HG03571 (cell line): ENCODE data around the gene ZNF385A.
"Not testable (repeated sequence)": the region's sequence is repeated elsewhere in the genome, so short reads cannot be mapped to it uniquely, and the experiment has no call there.

Experiments
- ATAC-seq: cut with Tn5 transposase; IDR thresholded peaks from one replicate; pipeline ENCODE4 v1.9.1; 2021; ENCODE audit not compliant: unreplicated experiment

Gene ZNF385A

GRCh38 chr12:54357506-54358190 lies 26.9 kb downstream of the ZNF385A start:
- no peak for ATAC-seq

DNA sequence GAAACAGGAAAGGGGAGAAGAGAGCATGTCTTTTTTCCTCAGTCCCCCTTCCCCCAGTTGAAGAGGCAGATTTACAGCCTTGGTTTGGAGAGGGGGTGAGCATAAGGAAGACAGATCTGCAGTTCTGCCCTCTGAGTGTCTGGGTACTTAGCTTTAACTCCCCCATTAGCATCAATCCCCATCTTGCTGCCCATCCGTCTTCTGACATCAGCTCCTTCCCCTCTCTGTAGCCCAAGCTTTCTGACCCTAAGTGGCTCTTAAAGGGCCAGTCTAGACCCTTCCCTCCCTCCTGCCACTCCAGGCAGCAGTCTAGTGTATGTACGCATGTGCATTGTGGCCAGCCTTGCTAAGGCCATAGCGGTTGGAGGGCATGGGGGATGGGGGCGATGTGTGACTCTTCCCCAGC lies 27.6 kb downstream of the ZNF385A start:
- ATAC-seq = no peak

DNA sequence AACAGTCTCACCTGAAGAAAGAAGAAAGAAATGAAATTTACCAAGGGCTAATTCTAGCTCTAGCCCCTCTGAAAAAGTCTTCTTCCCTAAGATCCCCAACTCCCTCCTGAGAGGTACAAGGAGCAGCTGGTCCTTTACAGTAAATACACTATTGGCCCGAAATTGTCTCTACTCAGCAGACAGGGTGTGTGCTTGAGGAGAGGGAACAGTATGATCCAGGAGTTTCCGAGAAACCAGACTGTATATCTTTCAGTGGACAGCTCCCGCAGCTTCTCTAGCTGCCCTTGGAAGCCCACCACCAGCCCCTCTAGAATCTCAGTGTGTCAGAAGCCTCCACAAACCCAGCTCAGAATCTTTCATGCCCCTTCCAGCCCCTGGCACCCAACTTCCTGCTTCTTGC lies 28.3 kb downstream of the ZNF385A start:
- ATAC-seq = no peak

GRCh38 chr12:54355104-54355815 lies 29.3 kb downstream of the ZNF385A start:
- no peak for ATAC-seq

- ATAC-seq = not testable (repeated sequence)
These were observed 30.3 kb downstream of the ZNF385A start for GRCh38 chr12:54354271-54354670.

DNA sequence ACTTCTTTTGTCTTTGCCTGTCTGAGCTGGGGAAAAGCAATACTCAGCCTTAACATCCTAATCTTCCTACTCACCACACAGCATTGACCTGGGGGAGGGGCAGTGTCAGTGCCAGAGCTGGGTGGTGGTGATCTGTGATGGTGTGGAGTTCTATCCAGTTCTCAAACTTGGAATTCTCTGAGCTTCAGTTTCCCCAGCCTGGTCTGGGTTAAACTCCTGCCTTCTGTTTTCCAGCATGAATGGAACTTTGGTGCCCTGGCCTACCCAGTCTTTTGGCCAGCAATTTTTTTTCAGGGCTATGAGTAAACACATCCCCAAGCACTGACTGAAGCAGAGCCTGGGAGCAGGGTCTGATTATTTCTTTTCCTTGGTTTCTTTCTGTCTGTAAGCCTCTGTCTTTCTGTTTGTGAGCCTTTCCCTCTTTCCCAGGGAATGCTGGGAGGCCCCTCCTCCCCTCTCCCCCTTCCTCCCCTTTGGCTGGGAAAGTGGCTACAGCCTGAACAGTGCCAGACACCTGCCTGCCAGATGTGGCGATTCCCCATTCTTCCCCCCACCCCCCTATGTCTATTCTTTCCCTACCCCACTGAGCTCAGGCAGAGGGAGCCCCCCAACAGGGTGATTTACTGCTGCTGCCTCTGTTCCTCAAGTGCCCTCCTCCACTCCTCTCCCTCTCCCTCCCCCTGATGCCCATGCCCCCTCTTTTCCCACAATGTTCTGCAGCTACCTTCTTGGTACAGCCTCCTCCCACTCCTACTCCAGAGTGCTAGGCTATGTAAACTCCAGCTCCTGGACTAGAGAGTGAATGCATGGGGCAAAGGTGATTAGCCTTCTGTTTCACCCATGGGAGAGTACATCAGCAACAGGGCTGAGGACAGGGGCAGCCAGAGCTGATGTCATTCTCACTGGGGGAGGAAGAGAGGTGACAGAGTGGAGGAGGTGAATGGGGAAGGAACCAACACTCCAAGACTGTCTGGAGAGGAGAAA lies 31.4 kb downstream of the ZNF385A start:
- no peak for ATAC-seq

DNA sequence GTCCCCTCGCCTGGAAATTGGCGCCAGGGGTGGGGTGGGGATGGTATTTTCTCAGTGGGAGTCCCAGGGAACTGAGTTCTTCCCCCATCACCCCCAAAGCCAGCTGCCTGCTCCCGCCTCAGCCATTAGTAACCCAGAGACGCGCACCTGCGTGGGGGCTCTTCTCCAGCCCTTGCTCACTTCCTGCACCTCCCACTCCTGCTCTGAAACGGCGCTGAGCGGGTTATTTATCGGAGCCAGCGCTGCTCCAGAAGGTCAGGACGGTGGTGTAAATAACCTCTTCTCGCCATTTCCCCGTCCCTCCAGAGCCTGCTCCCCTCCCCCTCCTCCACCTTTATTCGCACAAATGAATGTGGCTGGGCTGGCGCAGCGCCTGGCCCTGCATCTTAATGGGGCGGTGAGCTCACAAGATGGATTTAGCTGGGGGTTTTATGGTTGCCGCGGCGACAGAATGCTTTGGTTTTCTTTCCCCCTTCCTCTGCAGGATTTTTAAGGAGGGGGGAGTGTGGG lies 32.5 kb downstream of the ZNF385A start:
- no peak for ATAC-seq

- no peak for ATAC-seq
These were observed 33.2 kb downstream of the ZNF385A start for GRCh38 chr12:54351341-54351740.

DNA sequence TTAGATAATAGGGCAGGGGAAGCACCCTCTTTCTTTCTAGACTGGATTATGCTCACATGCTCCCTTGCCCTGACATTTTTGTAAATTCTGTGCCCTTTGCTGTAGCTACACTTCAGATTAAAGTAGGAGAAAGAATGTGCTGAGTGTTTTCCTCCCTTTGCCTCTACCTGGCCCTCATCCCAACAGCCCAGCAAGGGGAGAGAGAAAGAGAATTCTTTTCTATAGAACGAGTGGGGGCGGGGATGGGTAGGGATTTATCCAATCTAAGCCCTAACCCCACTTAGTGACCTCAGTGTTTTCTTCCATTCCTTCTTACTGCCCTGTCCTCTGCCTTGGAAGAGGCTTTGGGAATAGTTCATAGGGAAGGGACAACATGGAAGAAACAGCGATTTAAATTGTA lies 33.8 kb downstream of the ZNF385A start:
- no peak for ATAC-seq

GRCh38 chr12:54349679-54350078 lies 34.9 kb downstream of the ZNF385A start:
- ATAC-seq = no peak

DNA sequence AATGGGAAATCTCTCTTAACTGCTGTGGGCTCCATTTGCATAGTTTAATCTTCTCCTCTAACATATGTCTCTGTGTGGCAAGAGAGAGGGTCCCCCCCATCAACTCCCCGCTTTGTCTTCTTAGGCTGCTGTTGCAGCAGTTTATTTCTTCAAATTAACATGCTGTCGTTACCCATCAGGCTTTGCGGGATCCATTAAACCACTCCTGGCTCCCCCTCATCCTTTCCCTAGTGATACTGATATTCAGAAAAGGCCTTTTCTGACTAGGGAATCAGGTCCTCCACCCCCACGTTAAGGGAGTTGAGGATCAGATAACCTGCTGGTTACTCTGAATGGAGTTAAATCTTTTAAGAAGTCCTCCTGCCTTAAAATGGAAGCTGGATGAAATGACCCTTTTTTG lies 35.5 kb downstream of the ZNF385A start:
- ATAC-seq = no peak

GRCh38 chr12:54341378-54342300 lies 42.9 kb downstream of the ZNF385A start:
- no peak for ATAC-seq

GRCh38 chr12:54340846-54341245 lies 43.7 kb downstream of the ZNF385A start:
- ATAC-seq = no peak

DNA sequence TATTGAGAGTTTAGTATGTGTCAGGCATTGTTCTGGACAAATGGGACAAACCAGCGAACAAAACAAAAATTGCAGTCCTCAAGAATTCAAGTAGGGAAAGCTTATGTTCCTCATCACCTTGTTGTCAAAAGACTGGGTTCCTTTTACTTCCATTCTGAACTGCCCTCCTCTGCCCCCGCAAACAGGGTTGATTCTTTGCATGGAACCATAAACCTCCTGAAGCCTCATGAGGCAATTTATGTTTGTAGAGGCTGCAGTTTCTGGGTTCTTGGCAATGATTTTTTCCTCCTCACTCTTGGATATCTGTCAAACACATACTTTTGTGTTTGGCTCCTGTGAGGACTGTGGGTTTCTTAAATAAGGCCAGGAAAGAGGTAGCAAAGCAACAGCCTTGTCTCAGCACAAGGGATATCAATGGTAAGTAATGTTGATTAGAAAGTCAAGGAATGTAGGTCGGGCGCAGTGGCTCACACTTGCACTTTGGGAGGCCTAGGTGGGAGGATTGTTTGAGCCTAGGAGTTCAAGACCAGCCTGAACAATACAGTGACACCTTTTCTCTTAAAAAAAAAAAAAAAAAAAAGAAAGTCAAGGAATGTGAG lies 45.7 kb downstream of the ZNF385A start:
- no peak for ATAC-seq

GRCh38 chr12:54337854-54338650 lies 46.5 kb downstream of the ZNF385A start:
- ATAC-seq = no peak

GRCh38 chr12:54337280-54337842 lies 47.2 kb downstream of the ZNF385A start:
- no peak for ATAC-seq

GRCh38 chr12:54333420-54334034 lies 51.0 kb downstream of the ZNF385A start:
- ATAC-seq = no peak

DNA sequence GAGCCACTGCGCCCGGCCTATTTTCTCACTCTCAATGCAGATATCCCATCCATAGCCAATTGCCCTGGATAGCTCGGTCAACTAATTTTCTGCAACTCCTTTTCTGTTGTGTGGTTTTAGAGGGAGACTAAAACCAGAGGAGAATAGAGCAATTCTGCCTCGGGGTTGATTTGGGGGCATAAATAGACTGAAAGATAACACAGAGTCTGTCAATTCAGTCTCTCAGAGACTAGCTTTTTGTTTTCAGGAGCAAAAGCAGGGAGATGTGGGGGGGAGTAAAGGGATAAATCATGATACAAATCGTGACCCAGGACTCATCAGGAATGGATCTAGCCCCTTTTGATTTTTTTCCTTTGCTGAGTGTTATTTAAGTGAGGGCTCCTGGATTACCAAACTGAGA lies 53.1 kb downstream of the ZNF385A start:
- ATAC-seq = no peak
